ENCODE data around the gene ODAD3.

ODAD3 gene

DNA sequence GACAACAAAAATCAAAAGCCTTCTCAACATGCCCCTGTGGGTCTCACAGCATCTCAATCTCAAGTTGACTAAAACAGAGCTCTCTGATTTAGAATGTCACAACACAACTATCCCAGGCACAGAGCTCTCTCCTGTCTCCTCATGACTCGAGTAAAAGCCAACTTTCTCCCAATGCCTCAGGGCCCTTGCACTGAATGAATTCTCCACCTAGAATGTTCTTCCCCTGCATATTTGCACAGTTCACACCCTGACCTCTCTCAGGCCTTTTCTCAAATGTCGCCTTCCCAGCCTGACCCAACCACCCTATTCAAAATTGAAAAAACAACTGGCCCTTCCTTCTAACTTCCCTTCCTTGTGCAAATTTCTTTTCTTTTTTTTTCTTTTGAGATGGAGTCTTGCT, 64.2 kb downstream of the ODAD3 start:
- no peaks in the 10 kb centered on the region for H3K36me3 ChIP-seq (ENCODE audit: insufficient read depth, low read length)
- H3K27ac ChIP-seq = no peak overlapping the region
- no peak for TF ChIP-seq EZH2 (IDR thresholded peaks at IDR 0.05)
- TF ChIP-seq POLR2AphosphoS5 (IDR thresholded peaks at IDR 0.05; ENCODE audit: borderline replicate concordance, low read depth, low read length) = no peak
- no peak for TF ChIP-seq FOXP2 (optimal IDR thresholded peaks at IDR 0.05; ENCODE audit: control extremely low read depth, extremely low read length, insufficient read depth)
- no peaks in the 10 kb centered on the region for H3K9me3 ChIP-seq (ENCODE audit: low read depth, low read length)
- no peak overlapping the region for H3K9ac ChIP-seq (ENCODE audit: insufficient read length)
- DNase-seq (ENCODE audit: low read depth, low spot score) = no peak
- no peak overlapping the region for H3K4me3 ChIP-seq
